Measurements from ENCODE around the gene C10orf90.
"Not testable (repeated sequence)": the region's sequence is repeated elsewhere in the genome, so short reads cannot be mapped to it uniquely, and the experiment has no call there.

C10orf90 gene

DNA sequence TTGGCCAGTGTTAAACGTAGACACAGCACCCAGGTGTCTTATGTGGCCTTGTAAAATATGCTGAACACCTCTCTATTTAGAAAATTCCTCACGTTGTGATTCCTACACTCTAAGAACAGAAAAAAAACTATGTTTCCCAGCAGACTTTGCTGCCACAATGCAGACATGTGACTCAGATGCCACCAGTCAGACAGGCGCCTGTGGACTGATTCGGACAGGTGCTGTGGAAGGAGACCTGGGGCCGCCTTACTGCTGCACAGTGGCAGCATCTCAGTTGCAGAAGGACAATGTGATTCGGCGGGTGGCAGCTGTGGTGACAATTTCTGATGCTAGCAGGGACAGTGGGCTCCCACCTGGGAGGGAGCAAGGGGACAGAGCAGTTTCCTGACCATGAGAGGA lies 88.8 kb downstream of the C10orf90 start:
- DNase-seq: no peak

DNA sequence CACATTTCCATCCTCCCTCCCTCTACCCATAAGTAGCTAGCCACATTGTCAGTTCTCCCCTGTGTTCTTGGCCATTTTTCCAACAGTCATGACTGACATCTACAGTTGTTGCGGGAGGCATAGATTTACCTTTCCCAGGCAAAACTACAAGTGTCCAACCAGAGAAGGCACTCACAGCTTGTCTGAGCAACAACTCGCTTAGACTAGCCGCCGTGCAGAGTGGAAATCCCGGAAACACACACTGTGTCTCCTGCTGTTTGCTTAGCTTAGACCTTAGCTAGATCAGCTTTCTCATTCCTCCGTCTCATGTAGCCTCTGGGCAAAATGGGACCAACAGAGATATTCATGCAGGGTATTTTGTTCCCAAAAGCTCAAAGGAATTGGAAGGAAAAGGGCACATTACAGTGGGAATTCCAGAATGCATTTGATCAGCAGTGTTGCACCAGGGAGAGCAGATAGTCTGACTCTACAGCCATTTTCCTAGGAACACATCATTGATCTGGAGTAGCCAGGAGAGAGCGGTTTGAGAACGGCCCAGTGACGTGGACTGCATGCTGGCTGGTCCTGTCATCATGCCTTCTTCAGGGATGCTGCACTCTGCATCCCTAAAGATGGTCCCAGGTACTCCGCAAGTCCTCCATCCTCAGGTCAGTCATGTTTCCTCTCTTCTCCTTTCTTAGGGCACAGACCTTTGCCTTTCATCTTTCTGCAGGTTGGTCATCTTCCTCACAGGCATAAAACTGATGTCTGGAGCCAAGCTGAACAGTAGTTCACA lies 89.4 kb downstream of the C10orf90 start:
- DNase-seq: no peak

DNA sequence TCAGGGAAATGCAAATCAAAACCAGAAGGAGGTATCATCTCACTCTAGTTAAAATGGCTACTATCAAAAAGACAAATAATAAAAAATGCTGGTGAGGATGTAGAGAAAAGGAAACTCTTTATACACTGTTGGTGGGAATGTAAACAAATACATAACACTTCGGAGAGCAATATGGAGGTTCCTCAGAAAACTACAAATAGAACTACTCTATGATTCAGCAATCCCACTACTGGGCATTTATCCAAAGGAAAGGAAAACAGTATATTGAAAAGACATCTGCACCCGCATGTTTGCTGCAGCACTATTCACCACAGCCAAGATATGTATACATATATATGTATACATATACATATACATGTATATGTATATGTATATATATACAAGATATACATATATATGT lies 94.2 kb downstream of the C10orf90 start:
- no peak for DNase-seq

DNA sequence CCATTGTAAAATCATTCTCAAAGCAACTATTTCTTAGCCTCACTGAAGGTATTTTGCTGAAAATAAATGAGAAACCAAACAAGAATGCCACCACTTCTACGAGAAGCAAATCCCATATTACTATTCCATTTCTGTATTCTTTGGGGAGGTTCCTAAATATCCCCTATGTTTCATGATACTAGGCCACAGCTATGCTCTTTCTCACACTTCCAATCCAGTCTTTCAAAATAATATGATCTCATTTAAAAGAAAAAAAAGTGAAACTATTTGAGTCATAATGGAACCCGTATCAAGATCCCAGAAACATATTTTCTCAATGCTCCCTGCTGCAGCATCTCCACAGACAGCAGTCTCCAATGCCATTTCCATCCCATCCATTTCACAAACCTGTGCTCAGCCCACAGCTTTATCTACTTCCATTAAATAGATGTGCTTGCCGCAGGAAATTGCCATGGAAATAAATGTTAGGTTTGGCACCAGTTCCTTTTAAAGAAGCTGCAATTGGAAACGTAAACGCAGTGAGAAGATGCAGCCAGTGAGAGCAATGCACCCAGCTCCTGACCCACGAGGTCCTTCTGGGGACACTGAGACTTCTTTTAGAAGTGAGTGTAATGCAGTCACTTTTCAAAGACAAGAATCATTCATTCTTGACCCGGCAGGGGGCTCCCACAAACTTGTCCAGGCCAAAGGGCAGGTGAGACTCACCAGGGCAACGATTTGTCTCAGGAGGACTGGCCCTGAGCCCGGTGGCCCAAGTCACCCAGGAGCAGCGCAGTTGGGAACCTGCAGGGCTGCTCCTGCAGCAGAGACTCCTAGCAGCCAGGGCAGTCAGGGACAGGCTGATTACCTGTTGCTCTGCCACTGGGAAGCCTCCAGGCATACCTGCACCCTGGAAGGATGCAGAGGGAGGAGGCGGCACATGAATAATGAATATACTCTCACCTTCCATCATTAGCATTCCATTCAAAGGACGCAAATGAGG lies 99.6 kb downstream of the C10orf90 start:
- no peak for DNase-seq

DNA sequence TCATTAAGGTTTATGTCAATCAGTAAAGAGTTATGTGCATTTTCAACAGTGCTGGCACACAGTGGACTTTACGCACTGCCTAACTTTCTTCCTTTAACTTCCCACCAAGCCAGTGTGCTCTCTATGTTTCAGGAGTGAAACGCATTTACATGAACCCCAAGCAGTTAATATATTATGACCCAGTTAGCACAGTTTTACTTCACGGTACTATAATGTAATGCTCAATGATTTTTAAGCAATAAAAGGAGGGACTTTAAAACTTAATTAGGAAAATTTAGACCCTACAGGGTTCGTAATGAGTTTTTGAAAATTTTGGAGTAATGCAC lies 100.3 kb downstream of the C10orf90 start:
- DNase-seq: no peak

DNA sequence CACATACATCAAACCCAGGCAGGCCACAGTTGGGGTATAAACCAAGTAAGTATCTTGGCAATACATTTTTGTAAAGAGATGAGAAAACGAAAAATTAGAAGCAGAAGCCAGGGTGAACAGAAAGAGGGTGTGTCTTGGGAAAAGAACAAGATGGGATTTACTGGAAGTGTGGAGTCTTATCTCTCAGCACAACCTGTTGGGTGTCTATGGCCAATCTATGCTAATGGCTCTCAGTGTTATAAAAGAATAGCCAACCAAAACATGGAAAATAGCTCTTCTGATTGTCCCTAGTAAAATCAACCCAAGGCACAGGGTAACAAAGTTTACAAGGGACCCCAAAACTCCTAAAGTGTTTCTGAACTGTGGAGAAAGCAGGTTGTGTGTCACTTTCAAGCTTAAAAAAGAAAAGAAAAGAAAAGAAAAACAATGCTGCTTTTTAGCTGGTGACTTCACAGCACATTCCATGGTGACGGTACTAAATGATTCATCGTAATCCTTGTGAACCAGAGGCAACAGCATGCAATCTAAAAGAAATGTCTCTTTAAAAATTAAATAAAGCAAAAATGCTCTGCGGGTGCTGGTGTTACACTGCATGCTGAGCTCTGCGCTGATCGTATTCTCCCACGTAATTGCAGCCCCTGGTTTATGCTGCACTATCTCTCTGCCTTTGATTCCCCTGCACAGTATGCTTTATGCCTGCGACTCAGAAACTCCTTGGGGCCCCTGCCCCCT lies 100.8 kb downstream of the C10orf90 start:
- DNase-seq: no peak

DNA sequence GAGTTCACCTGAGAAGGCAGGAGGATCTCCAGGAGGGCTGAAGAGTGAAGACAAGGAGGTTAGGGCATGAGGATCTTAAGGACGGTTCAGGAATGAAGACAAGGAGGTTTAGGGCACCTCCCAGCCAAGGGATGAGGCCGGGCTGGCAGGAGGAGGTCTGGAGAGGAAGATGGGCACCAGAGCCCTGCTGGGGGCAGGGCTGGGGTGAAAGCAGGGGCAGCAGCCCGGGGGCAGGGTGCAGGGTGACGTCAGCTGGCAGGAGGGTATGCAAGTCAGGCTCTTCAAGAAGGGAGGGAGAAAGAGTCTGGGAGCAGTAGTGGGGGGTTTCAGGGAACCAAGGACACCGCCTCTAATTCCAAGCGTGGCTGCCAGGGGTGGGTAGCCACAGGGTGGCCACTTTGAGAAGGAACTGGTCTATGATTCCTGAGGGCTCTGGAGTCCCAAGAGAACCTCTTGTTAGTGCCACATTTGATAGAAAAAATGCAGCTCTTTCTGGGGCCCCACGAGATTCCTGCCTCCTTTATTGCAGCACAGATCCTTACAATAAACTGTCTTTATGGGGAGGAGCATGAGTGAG lies 101.6 kb downstream of the C10orf90 start:
- no peak for DNase-seq

DNA sequence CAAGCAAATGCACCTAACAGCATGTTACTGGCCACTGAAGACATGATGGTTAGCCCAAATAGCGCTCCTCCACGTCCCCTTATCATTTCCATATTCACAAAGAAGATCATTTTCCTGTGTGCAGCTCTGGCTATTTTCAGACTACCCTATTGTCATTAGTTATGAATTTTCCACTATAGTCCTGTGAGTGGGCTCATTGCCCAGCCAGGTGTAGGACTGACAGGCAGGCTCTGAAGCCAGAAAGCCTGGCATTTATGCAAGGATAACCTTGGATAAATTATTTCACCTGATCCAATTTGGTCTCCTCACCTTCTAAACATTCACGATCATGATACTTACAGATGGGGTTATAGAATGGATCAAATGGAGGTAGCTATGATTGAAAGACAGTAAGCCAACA lies 104.6 kb downstream of the C10orf90 start:
- DNase-seq: no peak

DNA sequence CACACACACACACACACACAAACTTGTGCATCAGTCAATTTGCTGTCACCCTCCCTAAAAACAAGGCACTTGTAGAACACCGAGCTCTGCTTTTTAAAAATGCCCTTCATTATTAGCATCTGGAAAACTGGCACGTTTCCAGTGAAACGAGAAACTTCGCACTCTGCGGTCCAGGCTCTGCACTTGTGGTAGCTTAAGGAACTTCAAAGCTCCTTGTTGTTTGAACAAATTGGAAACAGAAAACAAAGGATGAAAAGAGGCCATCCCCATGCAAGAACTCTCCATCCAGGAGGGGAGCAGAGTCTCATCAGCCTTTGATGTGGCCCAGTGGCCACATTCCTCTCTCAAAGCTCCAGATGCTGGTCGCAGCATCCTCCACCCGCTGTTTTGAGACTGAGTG lies 105.1 kb downstream of the C10orf90 start:
- no peak for DNase-seq

DNA sequence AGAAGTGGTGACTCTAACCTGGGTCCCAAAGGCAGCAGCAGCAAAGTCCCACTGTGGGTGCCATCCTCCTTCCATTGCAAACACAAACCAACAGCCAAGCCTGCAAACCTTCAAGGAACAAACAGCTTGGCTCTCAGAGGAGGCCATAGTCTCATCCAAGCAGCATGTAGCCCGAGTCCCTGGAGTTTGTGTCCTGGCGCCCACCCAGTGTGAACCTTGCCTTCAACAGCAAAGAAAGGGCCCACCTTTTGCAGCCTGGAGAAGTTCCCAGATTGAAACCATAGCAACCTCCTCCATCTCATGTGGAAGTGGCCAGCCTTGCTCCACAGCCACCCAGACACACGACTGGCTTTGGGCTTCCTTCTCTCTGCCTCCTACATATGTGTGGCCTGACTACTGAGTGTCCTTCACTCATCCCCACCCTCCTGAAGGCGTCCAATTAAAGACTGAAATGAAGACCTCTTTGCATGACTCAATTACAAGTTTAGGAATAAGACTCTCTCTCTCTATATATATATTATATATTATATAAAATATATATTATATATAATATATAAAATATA lies 106.1 kb downstream of the C10orf90 start:
- no peak for DNase-seq

DNA sequence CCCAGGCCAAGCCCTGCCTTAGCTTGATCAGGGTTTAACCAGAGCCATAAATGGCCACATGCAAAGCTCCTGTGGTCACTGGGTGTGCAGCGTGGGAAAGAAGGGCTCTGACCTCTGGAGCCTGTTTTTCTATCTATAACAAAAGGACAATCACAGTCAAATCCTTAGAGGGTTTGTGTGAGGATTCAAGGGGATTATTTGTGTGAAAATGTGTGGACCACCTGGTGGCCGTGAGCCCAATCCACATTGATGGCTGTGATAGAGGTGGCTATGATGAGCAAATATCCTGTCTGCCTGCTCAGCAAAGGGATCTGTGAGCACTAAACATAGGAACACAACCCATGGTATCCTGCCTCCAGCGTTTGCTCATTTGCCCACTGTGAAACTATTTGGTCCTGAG lies 107.1 kb downstream of the C10orf90 start:
- no peak for DNase-seq

DNA sequence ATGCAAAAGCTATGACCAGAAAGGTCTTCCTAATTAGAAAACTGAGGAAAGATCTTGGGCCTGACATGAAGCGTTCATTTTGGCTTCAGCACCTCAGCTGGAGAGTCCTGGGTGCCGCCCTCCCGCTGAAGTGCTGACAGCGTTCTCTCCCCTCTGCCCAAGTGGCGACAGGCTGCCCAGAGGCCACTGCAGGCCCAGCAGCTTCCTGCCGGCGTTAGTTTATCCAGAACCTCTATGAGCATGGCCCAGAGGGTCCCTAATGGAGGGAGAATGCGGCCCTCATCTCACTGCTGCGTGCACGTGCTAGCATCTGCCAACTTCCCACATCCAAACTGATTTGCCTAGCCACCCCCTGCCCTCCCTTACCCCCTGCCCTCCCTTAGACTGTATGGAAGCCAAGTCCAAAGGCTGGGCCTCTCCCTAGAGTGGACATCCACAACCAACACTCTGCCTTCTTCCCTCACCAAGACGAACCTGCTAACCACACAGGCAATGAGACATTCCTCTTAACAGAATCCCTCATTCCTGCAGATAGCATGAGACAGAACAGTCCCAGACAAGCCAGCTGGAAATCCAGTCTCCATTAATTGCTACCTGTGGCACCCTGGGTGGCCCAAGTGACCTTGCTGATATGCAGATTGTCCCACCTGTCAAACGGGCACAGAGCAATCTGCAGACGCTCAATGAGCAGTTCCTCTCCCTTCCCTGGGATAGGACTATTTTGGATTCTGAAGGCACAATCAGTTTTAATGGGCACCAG lies 108.4 kb downstream of the C10orf90 start:
- DNase-seq: no peak

DNA sequence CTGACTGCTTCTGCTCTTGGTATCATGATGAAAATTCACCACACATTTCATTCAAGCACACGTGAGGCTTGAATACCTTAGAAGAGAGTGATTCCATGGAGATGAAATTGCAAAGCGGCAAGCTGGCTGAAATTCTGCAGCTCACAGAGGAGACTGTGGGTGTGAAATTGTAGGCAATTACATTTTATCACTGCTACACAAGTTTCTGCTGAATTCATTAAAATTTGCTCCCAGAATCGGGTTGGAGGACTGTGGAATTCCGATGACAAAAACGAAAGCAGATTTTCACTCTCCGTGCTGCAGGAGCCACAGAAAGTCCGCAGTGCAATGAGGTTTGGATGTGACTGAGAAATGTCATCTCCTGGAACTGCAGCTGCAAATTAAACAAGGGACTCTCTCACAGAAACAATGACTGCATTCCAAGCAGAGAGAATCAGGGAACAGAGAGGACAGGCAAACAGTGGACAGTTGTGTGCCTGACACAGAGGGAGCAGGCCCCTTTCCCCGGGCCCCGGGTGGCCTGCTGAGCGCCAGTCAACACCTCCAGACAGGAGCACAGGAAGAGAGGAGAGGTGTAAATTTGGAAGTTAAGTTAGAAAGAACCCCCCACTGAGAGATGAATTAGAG lies 109.1 kb downstream of the C10orf90 start:
- no peak for DNase-seq

DNA sequence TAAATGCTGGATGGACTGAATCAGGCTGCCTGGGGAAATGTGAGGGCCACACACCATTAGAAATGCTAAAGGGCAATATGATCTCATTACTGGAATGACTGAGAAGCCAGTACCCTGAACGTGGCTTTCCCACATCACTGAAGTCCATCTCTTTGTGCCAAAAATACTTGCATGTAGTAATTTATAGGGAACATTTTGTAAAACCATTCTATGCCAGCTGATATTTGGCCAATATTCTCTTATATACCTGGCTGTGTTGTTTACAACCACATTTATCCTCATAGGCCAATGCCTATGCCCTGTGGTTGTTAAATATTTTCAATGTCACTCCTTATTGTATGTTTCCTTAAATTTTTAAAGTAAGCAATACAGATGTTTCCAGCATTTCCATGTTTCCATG lies 111.6 kb downstream of the C10orf90 start:
- no peak for DNase-seq

DNA sequence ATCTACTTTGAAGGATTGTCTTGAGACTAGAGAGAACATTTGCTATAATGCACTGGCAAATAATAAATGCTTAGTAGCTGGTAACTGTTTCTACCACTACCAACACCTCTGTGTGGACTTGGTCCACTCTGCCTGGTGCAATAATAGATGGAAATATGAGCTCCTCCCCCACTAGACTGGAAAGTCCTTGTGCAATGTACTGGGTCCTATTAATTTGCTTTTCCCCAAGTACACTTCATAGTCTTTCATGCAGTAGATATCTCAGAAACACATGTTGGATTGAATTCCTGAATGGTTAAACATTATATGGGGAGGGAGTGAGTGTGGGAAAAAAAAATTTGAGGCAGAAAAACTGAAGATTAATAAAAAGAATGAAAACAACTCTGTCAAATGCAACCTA lies 119.3 kb downstream of the C10orf90 start:
- no peak for DNase-seq

DNA sequence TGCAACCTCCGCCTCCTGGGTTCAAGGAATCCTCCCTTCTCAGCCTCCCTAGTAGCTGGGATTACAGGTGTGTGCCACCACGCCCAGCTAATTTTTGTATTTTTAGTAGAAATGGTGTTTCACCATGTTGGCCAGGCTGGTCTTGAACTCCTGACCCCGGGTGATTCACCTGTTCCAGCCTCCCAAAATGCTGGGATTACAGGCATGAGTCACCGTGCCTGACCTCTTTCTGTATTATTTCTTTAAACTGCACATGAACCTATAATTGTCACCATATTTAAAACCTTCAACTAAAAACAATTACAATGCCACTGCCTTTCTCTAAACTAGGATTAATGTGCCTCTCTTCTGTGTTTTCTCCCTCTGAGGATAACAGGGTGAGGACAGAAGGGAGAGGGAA lies 119.9 kb downstream of the C10orf90 start:
- not testable (repeated sequence) for DNase-seq

DNA sequence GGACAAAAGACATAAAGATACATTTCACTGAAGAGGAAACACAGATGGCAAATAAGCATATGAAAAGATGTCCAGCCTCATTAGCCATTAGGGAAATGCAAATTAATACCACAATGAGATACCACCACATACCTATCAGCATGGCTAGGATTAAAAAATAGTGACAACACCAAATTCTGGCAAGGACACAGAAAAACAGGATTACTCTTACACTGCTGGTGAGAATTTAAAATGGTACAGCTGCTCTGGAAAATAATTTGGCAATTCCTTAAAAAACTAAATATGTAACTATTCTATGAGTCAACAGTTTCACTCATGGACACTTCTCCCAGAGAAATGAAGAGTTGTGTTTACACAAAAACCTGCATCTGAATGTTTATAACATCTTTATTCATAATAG lies 121.1 kb downstream of the C10orf90 start:
- no peak for DNase-seq

DNA sequence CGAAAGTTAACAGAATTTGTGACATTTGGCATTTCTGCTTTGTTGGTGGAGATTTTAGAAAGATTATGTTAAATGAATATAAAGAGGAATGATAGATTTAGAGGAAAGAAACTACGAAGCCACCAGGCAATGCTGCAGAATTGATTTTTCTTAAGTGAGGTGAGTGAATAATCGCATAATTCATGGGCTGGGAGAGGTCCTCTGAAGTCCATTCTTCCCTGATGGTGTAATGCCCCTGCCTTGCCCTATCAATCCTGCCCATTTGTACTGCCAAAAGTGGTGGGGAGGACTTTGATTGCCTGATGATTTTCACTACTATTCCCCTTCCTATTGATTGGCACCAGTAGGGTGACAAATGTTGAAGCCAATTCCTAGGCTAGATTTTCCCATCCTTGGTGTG lies 125.9 kb downstream of the C10orf90 start:
- no peak for DNase-seq

DNA sequence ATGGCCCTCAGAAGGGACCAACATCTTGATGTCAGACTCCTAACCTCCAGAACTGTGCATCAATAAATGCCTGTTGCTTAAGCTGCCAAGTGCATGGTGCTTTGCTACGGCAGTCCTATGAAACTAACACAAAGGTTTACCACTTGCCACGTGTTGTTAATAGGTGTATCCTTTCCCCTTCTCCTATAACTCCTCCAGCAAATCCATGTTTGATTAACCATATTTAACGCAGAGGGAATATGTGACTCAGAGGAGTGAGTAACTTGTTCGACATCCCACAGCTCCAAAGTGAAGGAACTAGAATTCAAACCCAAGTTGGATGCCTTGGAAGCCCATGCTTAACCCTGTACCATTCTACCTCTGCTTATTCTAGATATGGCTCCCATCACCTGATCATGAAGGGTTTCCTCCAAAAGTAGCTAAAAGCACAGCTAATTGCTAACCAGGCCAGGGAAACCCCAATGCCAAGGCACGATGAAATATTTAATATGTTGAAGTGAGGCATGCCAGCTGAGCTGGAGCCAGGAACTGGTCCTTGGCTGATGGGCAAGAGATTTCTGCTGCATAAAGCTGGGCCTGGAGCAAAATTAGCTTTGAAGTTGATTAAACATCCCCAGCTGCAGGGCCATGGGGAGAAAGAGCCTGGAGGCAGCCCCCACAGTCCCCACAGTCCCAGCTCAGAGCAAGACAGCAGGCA lies 131.9 kb downstream of the C10orf90 start:
- DNase-seq: no peak

DNA sequence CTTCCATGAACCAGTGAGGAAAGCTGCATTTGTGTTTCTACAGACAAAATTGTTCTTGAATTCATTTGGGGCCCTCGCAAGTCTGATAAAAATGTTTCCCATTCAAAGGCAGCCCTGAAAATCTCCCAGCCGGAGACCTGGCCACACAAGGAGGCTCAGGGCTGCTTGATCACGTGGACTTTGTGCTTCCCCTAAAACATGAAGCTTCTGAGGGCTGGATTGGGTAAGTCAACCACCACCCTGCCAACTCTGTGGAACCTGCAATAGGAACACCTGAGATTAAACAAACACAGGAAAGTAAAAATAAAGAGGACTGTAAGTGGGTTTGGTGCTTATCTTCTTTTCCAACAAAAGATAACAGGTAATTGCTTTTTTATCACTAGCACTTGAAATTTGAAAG lies 133.8 kb downstream of the C10orf90 start:
- DNase-seq: no peak

DNA sequence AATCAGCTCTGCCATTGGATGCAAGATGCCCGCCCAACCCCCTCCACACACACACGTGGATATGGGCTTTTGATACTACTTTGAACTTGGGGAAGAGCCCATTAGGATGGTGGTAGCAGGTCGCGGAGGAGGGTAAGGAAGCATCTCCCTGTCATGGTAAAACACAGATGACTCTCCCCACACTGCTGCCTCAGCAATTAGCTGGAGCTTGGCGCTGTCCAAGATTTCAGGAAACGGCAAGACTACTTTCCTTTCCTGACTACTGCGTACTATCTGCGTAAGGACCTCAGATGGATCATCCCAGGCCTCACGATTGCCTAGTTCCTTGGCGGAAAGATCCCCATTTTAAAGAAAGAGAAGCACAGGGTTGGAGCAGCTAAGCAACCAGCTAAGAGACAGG lies 134.3 kb downstream of the C10orf90 start:
- no peak for DNase-seq
